Adrenal gland (tissue), 12 donors: ENCODE results near the gene LBH. TPM values are rescaled to one million over a fixed set of nuclear protein-coding genes. Genes with fewer than 3 reads are reported as not detected.

Experiments
- DNase-seq, 7 donors: peaks; one replicate each; pipeline ENCODE4 v3.0.0-alpha.2; 2019 to 2020
- H3K27ac ChIP-seq, 5 donors: fragments of 200-600 bp; sonication (generic) in 4 of 5; 1 replicate in 3 of 5; 2 replicates in 2 of 5; pipeline versions ENCODE4 v1.5.1 to v1.8.0; 2016 to 2020; ENCODE audit warnings: mild to moderate bottlenecking in 1 of 5
- H3K27me3 ChIP-seq: fragments of 200-600 bp; 2 replicates; pipeline ENCODE4 v1.8.0; 2021
- H3K36me3 ChIP-seq, 2 donors: fragments of 200-600 bp; replicated peaks in 1 of 2; 1 replicate in 1 of 2; 2 replicates in 1 of 2; pipeline versions ENCODE4 v1.5.1 to v1.8.0; 2018 to 2022
- H3K4me1 ChIP-seq, 2 donors: fragments of 200-600 bp; replicated peaks in 1 of 2; 1 replicate in 1 of 2; 2 replicates in 1 of 2; pipeline versions ENCODE4 v1.5.1 to v1.8.0; 2018 to 2021
- H3K4me3 ChIP-seq, 4 donors: fragments of 200-600 bp; sonication (generic) in 3 of 4; one replicate each; pipeline ENCODE4 v1.5.1; 2016 to 2018
- H3K9me3 ChIP-seq, 3 donors: fragments of 200-600 bp; sonication (generic) in 1 of 3; replicated peaks in 1 of 3; 1 replicate in 2 of 3; 2 replicates in 1 of 3; pipeline versions ENCODE4 v1.5.1 to v1.8.0; 2016 to 2021
- CTCF ChIP-seq, 6 experiments: fragments of 450-650 bp in 4 of 6; fragments of 200-600 bp in 2 of 6; sonication (generic) in 1 of 6; IDR thresholded peaks; 1 replicate in 5 of 6; 2 replicates in 1 of 6; pipeline versions ENCODE4 v1.5.1 to v1.8.0; 2016 to 2021; ENCODE audit warnings: antibody characterized with exemption in 6 of 6, mild to moderate bottlenecking in 2 of 6, moderate library complexity in 1 of 6
- POLR2A ChIP-seq, 2 donors: fragments of 450-650 bp; IDR thresholded peaks; one replicate each; pipeline ENCODE4 v1.6.1; 2017; ENCODE audit warnings: antibody characterized with exemption in 2 of 2, mild to moderate bottlenecking in 2 of 2, moderate library complexity in 1 of 2
- WGBS, 4 donors: extraction: QIAGEN DNeasy Blood & Tissue Kit in 2 of 4; methylation state at CpG; one replicate each; pipeline versions ENCODE4 v1.1.5 to v1.1.7; 2013 to 2017; 5-methylcytosine and 5-hydroxymethylcytosine counted together
- intact Hi-C, 2 donors: fragments of 100-400 bp; cut with DNase I; formaldehyde crosslinking; loops; one replicate each; pipeline versions ENCODE4 v1.14.1 to v1.15.0; 2022 to 2023
- polyA plus RNA-seq, 3 donors: library from polyadenylated mRNA; stranded (reverse); fragments of 200-250 nt in 2 of 3; fragments of 350-450 nt in 1 of 3; fragmentation: Illumina TruSeq in 1 of 3; extraction: RNeasy Lipid Tissue Mini Kit (QIAGEN cat#74804) in 1 of 3; gene quantifications; one replicate each; pipeline ENCODE4 v1.2.3, GENCODE V29; 2013 to 2014
- total RNA-seq, 9 donors: library from RNA; depleted of rRNA in 4 of 9; stranded (reverse); fragments of >200 nt in 4 of 9; fragments of 120-200 nt in 1 of 9; fragmentation: NEBNext Ultra II Directional in 1 of 9; extraction: Animal tissue kit (Norgen Biotek cat#: 25700) in 1 of 9; gene quantifications; one replicate each; pipeline versions ENCODE4 v1.1.0 to v1.2.4, GENCODE V29; 2013 to 2023
- donor health status: healthy with polysubstance abuse.
- donor health status: Bipolar disorder and iron deficiency.
- donor health status: DM: yes; HTN: yes; CAD: no.
- donor health status: DM: no; HTN: no; CAD: no.
- donor health status: DM: no; HTN: no; CAD: no.
- donor health status: DM: yes; HTN: yes; CAD: no.

The LBH gene
- total and polyA plus RNA-seq, 12 donors, result 7.6 to 76.4 (median 11.4) TPM

GRCh38 chr2:30193104-30193681 is 38.1 kb upstream of the LBH start:
- H3K4me3 ChIP-seq, result no peak overlapping the region
- no peaks in the 10 kb centered on the region for H3K9me3 ChIP-seq
- H3K36me3 ChIP-seq, result no peaks in the 10 kb centered on the region
- H3K4me1 ChIP-seq, result no peaks in the 10 kb centered on the region
- intact Hi-C loops, result no loop called here
- TF ChIP-seq POLR2A (IDR thresholded peaks at IDR 0.05) (no peak), CTCF (IDR thresholded peaks at IDR 0.05) (no peak)
- DNase-seq, result peak in 1 of 7 donors; percentile 33
- WGBS, 4 donors, result 90 to 91% (median 90%) methylated on average over 13 of the region's 13 CpGs
- H3K27me3 ChIP-seq, result no peaks in the 10 kb centered on the region
- no peak overlapping the region for H3K27ac ChIP-seq

GRCh38 chr2:30194421-30194820 is 36.9 kb upstream of the LBH start:
- Histone ChIP-seq H3K4me1 (no peaks in the 10 kb centered on the region), H3K9me3 (no peaks in the 10 kb centered on the region), H3K36me3 (no peaks in the 10 kb centered on the region), H3K27me3 (no peaks in the 10 kb centered on the region), H3K27ac (no peak overlapping the region), H3K4me3 (no peak overlapping the region)
- DNase-seq, result peak in 1 of 7 donors; percentile 34
- intact Hi-C loops, result no loop called here
- 77 to 84% (median 82%) methylated on average over 4 to 7 of the region's 7 CpGs for WGBS, 4 donors
- TF ChIP-seq POLR2A (IDR thresholded peaks at IDR 0.05) (no peak), CTCF (IDR thresholded peaks at IDR 0.05) (no peak)

GRCh38 chr2:30195016-30195415 is 36.3 kb upstream of the LBH start:
- TF ChIP-seq CTCF (IDR thresholded peaks at IDR 0.05), result no peak
- no peak for TF ChIP-seq POLR2A (IDR thresholded peaks at IDR 0.05)
- H3K36me3 ChIP-seq, result no peaks in the 10 kb centered on the region
- H3K9me3 ChIP-seq, result no peaks in the 10 kb centered on the region
- intact Hi-C loops, result no loop called here
- no peak for DNase-seq
- no peak overlapping the region for H3K4me3 ChIP-seq
- no peaks in the 10 kb centered on the region for H3K27me3 ChIP-seq
- H3K4me1 ChIP-seq, result no peaks in the 10 kb centered on the region
- no peak overlapping the region for H3K27ac ChIP-seq
- 76 to 79% (median 77%) methylated on average over 4 of the region's 4 CpGs for WGBS, 4 donors

GRCh38 chr2:30197570-30198192 is 33.7 kb upstream of the LBH start:
- no peak for DNase-seq
- Histone ChIP-seq H3K27me3 (no peaks in the 10 kb centered on the region), H3K4me3 (no peak overlapping the region), H3K27ac (no peak overlapping the region), H3K9me3 (no peaks in the 10 kb centered on the region), H3K36me3 (no peaks in the 10 kb centered on the region), H3K4me1 (no peaks in the 10 kb centered on the region)
- 72 to 91% (median 77%) methylated on average over 5 to 6 of the region's 6 CpGs for WGBS, 4 donors
- TF ChIP-seq CTCF (IDR thresholded peaks at IDR 0.05) (no peak), POLR2A (IDR thresholded peaks at IDR 0.05) (no peak)
- intact Hi-C loops, result no loop called here
